Stomach (tissue), 9 donors: Measurements from ENCODE around the gene EPHB6. TPM values are rescaled to one million over a fixed set of nuclear protein-coding genes. Genes with fewer than 3 reads are reported as not detected.

Experiments used
- DNase-seq, 2 donors: peaks; one replicate each; pipeline versions ENCODE4 v3.0.0 to v3.0.0-alpha.2; 2013 to 2019
- H3K27ac ChIP-seq, 5 donors: fragments of 200-600 bp in 4 of 5; sonication (generic) in 4 of 5; one replicate each; pipeline ENCODE4 v1.5.1; 2013 to 2019; ENCODE audit warnings: mild to moderate bottlenecking in 1 of 5, moderate library complexity in 1 of 5
- H3K27me3 ChIP-seq, 3 donors: fragments of 200-600 bp; sonication (generic); one replicate each; pipeline ENCODE4 v1.5.1; 2017 to 2019; ENCODE audit warnings: mixed run types in 1 of 3
- H3K36me3 ChIP-seq, 4 donors: fragments of 200-600 bp; sonication (generic); 1 replicate in 3 of 4; 2 replicates in 1 of 4; pipeline ENCODE4 v1.5.1; 2016 to 2019
- H3K4me1 ChIP-seq, 4 donors: fragments of 200-600 bp; sonication (generic); one replicate each; pipeline ENCODE4 v1.5.1; 2016 to 2019
- H3K4me3 ChIP-seq, 4 donors: fragments of 200-600 bp; sonication (generic) in 3 of 4; one replicate each; pipeline ENCODE4 v1.5.1; 2016 to 2019; ENCODE audit warnings: mild to moderate bottlenecking in 1 of 4
- H3K9me3 ChIP-seq, 4 donors: fragments of 200-600 bp; sonication (generic); one replicate each; pipeline ENCODE4 v1.5.1; 2016 to 2019
- CTCF ChIP-seq, 7 experiments: fragments of 450-650 bp in 4 of 7; fragments of 200-600 bp in 3 of 7; sonication (generic) in 3 of 7; IDR thresholded peaks; one replicate each; pipeline ENCODE4 v1.5.1; 2016 to 2019; ENCODE audit warnings: antibody characterized with exemption in 7 of 7, control low read depth in 2 of 7, mild to moderate bottlenecking in 1 of 7
- EP300 ChIP-seq: sonication (generic); formaldehyde crosslinking; IDR thresholded peaks from one replicate; pipeline ENCODE4 v1.6.1; 2017; ENCODE audit warnings: antibody characterized with exemption
- POLR2A ChIP-seq, 4 donors: fragments of 450-650 bp; IDR thresholded peaks; one replicate each; pipeline ENCODE4 v1.6.1; 2016; ENCODE audit warnings: antibody characterized with exemption in 4 of 4, control low read depth in 2 of 4, mild to moderate bottlenecking in 1 of 4, moderate library complexity in 1 of 4
- POLR2AphosphoS5 ChIP-seq, 3 donors: sonication (generic); formaldehyde crosslinking; IDR thresholded peaks; one replicate each; pipeline ENCODE4 v1.6.1; 2016; ENCODE audit warnings: antibody characterized with exemption in 3 of 3
- WGBS, 5 donors: extraction: QIAGEN DNeasy Blood & Tissue Kit in 3 of 5; methylation state at CpG; one replicate each; pipeline versions ENCODE4 v1.1.5 to v1.1.7; 2013 to 2018; 5-methylcytosine and 5-hydroxymethylcytosine counted together
- intact Hi-C: fragments of 100-400 bp; cut with DNase I; formaldehyde crosslinking; loops from one replicate; pipeline ENCODE4 v1.15.1; 2023; ENCODE audit warnings: low total_unique reads
- polyA plus RNA-seq, 3 donors: library from polyadenylated mRNA; stranded (reverse); fragments of 200-250 nt; gene quantifications; one replicate each; pipeline ENCODE4 v1.2.3, GENCODE V29; 2013
- total RNA-seq, 5 donors: library from RNA; depleted of rRNA; stranded (reverse); fragments of >200 nt; gene quantifications; one replicate each; pipeline versions ENCODE4 v1.1.0 to v1.2.3, GENCODE V29; 2014 to 2016
- donor health status: healthy with polysubstance abuse.
- donor health status: Bipolar disorder and iron deficiency.
- donor health status: healthy.

Gene EPHB6
- total and polyA plus RNA-seq, 8 donors, result 5.4 to 23.1 (median 8.1) TPM

DNA sequence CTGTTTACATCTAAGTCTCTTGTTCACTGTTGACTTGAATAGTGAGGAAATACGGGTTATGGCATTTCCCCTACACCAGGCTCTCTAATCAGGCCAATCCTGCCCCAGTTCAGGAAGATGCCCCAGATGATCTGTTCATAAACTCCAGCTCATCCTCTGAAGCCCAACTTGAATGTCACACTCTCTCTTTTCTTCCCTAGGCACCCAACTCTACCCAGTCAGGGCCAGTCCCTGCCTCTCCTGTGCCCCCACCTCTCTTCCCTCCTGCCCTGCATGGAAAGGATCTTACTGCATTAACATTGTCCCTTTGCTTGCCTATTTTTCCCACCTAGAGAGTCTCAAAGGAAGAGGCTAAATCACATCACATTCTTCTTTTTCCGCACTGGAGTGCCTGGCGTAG is 41.3 kb downstream of the EPHB6 start:
- DNase-seq, result no peak
- WGBS, 5 donors, result 85 to 98% (median 90%) methylated on average over 3 of the region's 3 CpGs
- Histone ChIP-seq H3K27me3 (peaks cover 0 to 24% (median 0%) of the 10 kb centered on the region in 3 donors), H3K4me1 (no peaks in the 10 kb centered on the region), H3K4me3 (no peak overlapping the region), H3K27ac (no peak overlapping the region), H3K36me3 (no peaks in the 10 kb centered on the region), H3K9me3 (no peaks in the 10 kb centered on the region)
- intact Hi-C loops, result no loop called here
- TF ChIP-seq POLR2AphosphoS5 (IDR thresholded peaks at IDR 0.05), result no peak
- TF ChIP-seq EP300, result no peak
- TF ChIP-seq CTCF (IDR thresholded peaks at IDR 0.05), result no peak
- TF ChIP-seq POLR2A (IDR thresholded peaks at IDR 0.05), result no peak

- no peaks in the 10 kb centered on the region for H3K36me3 ChIP-seq
- intact Hi-C loops, result no loop called here
- H3K27ac ChIP-seq, result no peak overlapping the region
- peaks cover 0 to 18% (median 0%) of the 10 kb centered on the region in 3 donors for H3K27me3 ChIP-seq
- no peak for DNase-seq
- H3K4me1 ChIP-seq, result no peaks in the 10 kb centered on the region
- no peaks in the 10 kb centered on the region for H3K9me3 ChIP-seq
- no peak overlapping the region for H3K4me3 ChIP-seq
- 76 to 96% (median 84%) methylated on average over 3 of the region's 3 CpGs for WGBS, 5 donors
- TF ChIP-seq EP300, result no peak
- TF ChIP-seq POLR2AphosphoS5 (IDR thresholded peaks at IDR 0.05), result no peak
- TF ChIP-seq CTCF (IDR thresholded peaks at IDR 0.05), result no peak
- no peak for TF ChIP-seq POLR2A (IDR thresholded peaks at IDR 0.05)
Measured at GRCh38 chr7:142896741-142897379, 42.0 kb downstream of the EPHB6 start.

DNA sequence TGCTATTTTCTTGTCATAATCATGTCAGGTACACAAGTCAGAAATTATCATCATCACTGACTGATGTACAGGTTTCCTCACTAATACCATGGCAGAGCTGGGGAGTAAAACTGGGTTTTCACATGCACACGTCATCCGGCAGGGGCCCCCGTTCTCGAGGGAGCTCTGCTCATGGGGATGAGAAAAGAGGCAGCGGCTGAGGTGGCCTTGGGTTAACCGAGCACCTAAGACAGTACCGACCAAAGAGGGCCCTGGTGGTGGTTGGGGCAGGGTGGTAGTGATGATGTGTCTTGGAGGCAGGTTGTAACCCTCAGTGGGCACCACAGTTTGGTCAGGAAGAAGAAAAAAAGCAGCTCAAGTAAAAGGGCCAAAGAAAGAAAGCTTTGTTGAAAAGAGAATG is 42.8 kb downstream of the EPHB6 start:
- 88 to 97% (median 90%) methylated on average over 7 of the region's 7 CpGs for WGBS, 5 donors
- intact Hi-C loops, result no loop called here
- no peak for DNase-seq

More for the DNA sequence above, 42.8 kb downstream of the EPHB6 start:
- Histone ChIP-seq H3K4me1 (no peaks in the 10 kb centered on the region), H3K9me3 (no peaks in the 10 kb centered on the region), H3K27ac (no peak overlapping the region), H3K4me3 (no peak overlapping the region), H3K27me3 (peaks cover 0 to 10% (median 0%) of the 10 kb centered on the region in 3 donors), H3K36me3 (no peaks in the 10 kb centered on the region)
- TF ChIP-seq POLR2A (IDR thresholded peaks at IDR 0.05) (no peak), POLR2AphosphoS5 (IDR thresholded peaks at IDR 0.05) (no peak), EP300 (no peak), CTCF (IDR thresholded peaks at IDR 0.05) (no peak)
